B cell (primary cell): Measurements from ENCODE around the gene HOXB7. TPM values are rescaled to one million over a fixed set of nuclear protein-coding genes. Genes with fewer than 3 reads are reported as not detected.

Experiments used
- ATAC-seq: fragments of 200-7000 bp; cut with Tn5 transposase; one replicate; pipeline ENCODE4 v1.10.0; 2021; ENCODE audit warnings: low read depth, mild to moderate bottlenecking, moderate number of reproducible peaks, moderate library complexity
- CTCF ChIA-PET: fragments of 350-600 bp; sonication (Branson Sonifier 250); formaldehyde crosslinking; loops from one replicate; lab custom pipeline; 2021; ENCODE audit warnings: antibody characterized with exemption, inconsistent platforms; lab: Charles Lee
- POLR2A ChIA-PET: fragments of 350-600 bp; sonication (Branson Sonifier 250); formaldehyde crosslinking; loops from one replicate; lab custom pipeline; 2021; ENCODE audit warnings: antibody characterized with exemption; lab: Charles Lee
- DNase-seq: peaks from one replicate; pipeline ENCODE4 v3.0.0; 2013
- H2AFZ ChIP-seq: 2 replicates; pipeline ENCODE4 v1.6.1; 2012; ENCODE audit warnings: mild to moderate bottlenecking, low read depth, low read length; ENCODE audit not compliant: insufficient read depth, poor library complexity, severe bottlenecking
- H3K27ac ChIP-seq, 2 donors: 1 replicate in 1 of 2; 2 replicates in 1 of 2; pipeline ENCODE4 v1.5.1; 2012 to 2013; ENCODE audit warnings: low read length in 2 of 2, mild to moderate bottlenecking in 2 of 2, moderate library complexity in 1 of 2
- H3K27me3 ChIP-seq, 4 experiments: fragments of 200-600 bp in 1 of 4; sonication (generic) in 1 of 4; replicated peaks in 1 of 4; 1 replicate in 2 of 4; 2 replicates in 2 of 4; pipeline versions ENCODE4 v1.6.1 to v1.7.0; 2013 to 2016; ENCODE audit warnings: low read length in 3 of 4, mild to moderate bottlenecking in 2 of 4, mixed read lengths in 1 of 4, moderate library complexity in 1 of 4; ENCODE audit not compliant: insufficient read depth in 4 of 4, control insufficient read depth in 3 of 4; ENCODE audit errors: control extremely low read depth in 1 of 4
- H3K36me3 ChIP-seq, 2 experiments: replicated peaks in 1 of 2; 1 replicate in 1 of 2; 2 replicates in 1 of 2; pipeline versions ENCODE4 v1.6.1 to v1.7.1; 2013; ENCODE audit warnings: low read length in 1 of 2; ENCODE audit not compliant: insufficient read depth in 2 of 2, control insufficient read depth in 1 of 2; ENCODE audit errors: control extremely low read depth in 1 of 2, extremely low read depth in 1 of 2
- H3K4me1 ChIP-seq, 2 donors: fragments of 200-600 bp in 1 of 2; sonication (generic) in 1 of 2; 1 replicate in 1 of 2; 2 replicates in 1 of 2; pipeline versions ENCODE4 v1.5.1 to v1.6.1; 2013 to 2017; ENCODE audit warnings: low read length in 2 of 2; ENCODE audit not compliant: control insufficient read depth in 2 of 2, insufficient read depth in 2 of 2
- H3K4me2 ChIP-seq: replicated peaks from 2 replicates; pipeline ENCODE3; 2012; ENCODE audit warnings: mild to moderate bottlenecking, low read depth, low read length; ENCODE audit not compliant: poor library complexity, severe bottlenecking
- H3K4me3 ChIP-seq, 5 experiments: fragments of 200-600 bp in 1 of 5; sonication (generic) in 1 of 5; 1 replicate in 3 of 5; 2 replicates in 2 of 5; pipeline versions ENCODE4 v1.5.1 to v1.7.0; 2011 to 2016; ENCODE audit warnings: low read length in 4 of 5, mild to moderate bottlenecking in 4 of 5, low read depth in 2 of 5, control low read depth in 1 of 5, moderate library complexity in 1 of 5; ENCODE audit not compliant: insufficient read depth in 1 of 5; ENCODE audit errors: control extremely low read depth in 1 of 5, extremely low read depth in 1 of 5
- H3K79me2 ChIP-seq: fragments of 200-600 bp; sonication (generic); one replicate; pipeline ENCODE4 v1.6.0; 2016; ENCODE audit warnings: low read length; ENCODE audit not compliant: control insufficient read depth, insufficient read depth
- H3K9ac ChIP-seq: fragments of 200-600 bp; sonication (generic); 2 replicates; pipeline ENCODE4 v1.6.1; 2017; ENCODE audit warnings: mild to moderate bottlenecking, low read length, moderate library complexity
- H3K9me3 ChIP-seq, 3 donors: one replicate each; pipeline versions ENCODE4 v1.6.1 to v1.7.1; 2013; ENCODE audit warnings: low read length in 2 of 3; ENCODE audit not compliant: control insufficient read depth in 2 of 3, insufficient read depth in 1 of 3; ENCODE audit errors: control extremely low read depth in 1 of 3
- H4K20me1 ChIP-seq: 2 replicates; pipeline ENCODE4 v1.6.0; 2012; ENCODE audit warnings: mild to moderate bottlenecking, low read length; ENCODE audit not compliant: insufficient read depth, control insufficient read depth, poor library complexity, severe bottlenecking
- H3K27ac Mint-ChIP-seq: one replicate; pipeline ENCODE4 v1.8.0; 2021; ENCODE audit warnings: mixed read lengths
- H3K27me3 Mint-ChIP-seq: one replicate; pipeline ENCODE4 v1.8.0; 2021; ENCODE audit warnings: mixed read lengths
- H3K4me1 Mint-ChIP-seq: one replicate; pipeline ENCODE4 v1.8.0; 2021; ENCODE audit warnings: mixed read lengths
- H3K4me3 Mint-ChIP-seq: one replicate; pipeline ENCODE4 v1.8.0; 2021; ENCODE audit warnings: mixed read lengths
- H3K9me3 Mint-ChIP-seq: one replicate; pipeline ENCODE4 v1.8.0; 2022; ENCODE audit warnings: mixed read lengths; ENCODE audit not compliant: insufficient read depth
- EZH2 ChIP-seq: IDR thresholded peaks from 2 replicates; pipeline ENCODE4 v1.6.1; 2012; ENCODE audit warnings: borderline replicate concordance, low read depth, mild to moderate bottlenecking, moderate library complexity, low read length; ENCODE audit not compliant: insufficient read depth, poor library complexity, severe bottlenecking
- WGBS: methylation state at CpG from one replicate; pipeline ENCODE4 v1.1.5; 2013; ENCODE audit warnings: missing lambda C conversion rate; ENCODE audit not compliant: insufficient coverage; 5-methylcytosine and 5-hydroxymethylcytosine counted together
- intact Hi-C: fragments of 100-400 bp; cut with micrococcal nuclease; formaldehyde crosslinking; loops from one replicate; pipeline ENCODE4 v1.10.0; 2022
- polyA plus RNA-seq: library from polyadenylated mRNA; depleted of rRNA; stranded (reverse); fragments of >200 nt; gene quantifications from 2 replicates; pipeline ENCODE4 v1.2.3, GENCODE V29; 2012
- total RNA-seq, 2 donors: library from RNA; stranded (reverse); fragments of 120-200 nt in 1 of 2; gene quantifications; 1 replicate in 1 of 2; 2 replicates in 1 of 2; pipeline versions ENCODE4 v1.2.3 to v1.2.4, GENCODE V29; 2013 to 2022
- TF ChIP-seq, protein P1 (sequence below): fragments of 200-600 bp; IDR thresholded peaks from one replicate; pipeline ENCODE4 v1.8.0; 2022; ENCODE audit warnings: antibody characterized with exemption, mild to moderate bottlenecking

HOXB7 gene
- total and polyA plus RNA-seq, 2 donors (not counting 1 experiment from before 2014, with no cell fraction given): 0.25 to 1.3 TPM

DNA sequence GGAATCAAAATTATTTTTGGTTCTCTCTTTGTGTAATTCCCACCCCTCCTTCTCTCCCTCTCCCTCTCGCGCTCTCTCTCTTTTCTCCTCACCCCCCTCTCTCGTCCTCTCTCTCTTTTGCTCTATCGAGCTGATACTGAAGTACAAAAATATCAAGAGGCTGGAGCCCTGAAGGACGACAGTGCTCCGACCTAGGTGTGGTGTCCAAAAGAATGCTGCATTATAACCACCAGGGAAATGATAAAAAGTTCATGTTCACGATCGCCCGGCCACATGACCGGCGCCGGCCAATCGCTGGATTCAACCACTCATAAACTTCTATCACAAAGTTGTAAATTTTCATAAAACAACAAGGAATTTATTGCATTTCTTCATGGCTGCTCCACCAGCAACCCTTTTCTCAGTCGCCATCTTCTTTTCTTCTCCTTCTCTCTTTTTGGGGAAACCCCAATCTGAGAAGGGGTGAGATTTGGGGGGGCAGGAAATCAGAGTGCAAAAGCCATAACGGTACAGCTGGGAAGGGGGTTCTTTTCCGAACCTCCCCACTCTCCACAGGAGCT, 6.0 kb downstream of the HOXB7 start, which contains the start of gene HOXB6:
TSS of gene HOXB6 (minus strand) at position 217 of the 560 bp plus-strand sequence. CDS start 6,836 bp downstream, outside the sequence.
- H3K9ac ChIP-seq: no peak within 1 kb of the TSS
- Mint-ChIP-seq H3K27ac (no peak within 1 kb of the TSS), H3K27me3 (peaks cover 70% of the 10 kb centered on the region), H3K9me3 (no peaks in the 10 kb centered on the region), H3K4me1 (peaks cover 7% of the 10 kb centered on the region), H3K4me3 (no peak within 1 kb of the TSS)
- ATAC-seq: no peak
- no peak within 1 kb of the TSS for H3K4me3 ChIP-seq
- no peak within 1 kb of the TSS for H3K27ac ChIP-seq
- H3K9me3 ChIP-seq: peaks cover 0 to 26% (median 0%) of the 10 kb centered on the region in 3 donors
- H3K4me2 ChIP-seq: no peak within 1 kb of the TSS
- no peaks in the 10 kb centered on the region for H4K20me1 ChIP-seq
- H2AFZ ChIP-seq: no peak within 1 kb of the TSS
- ChIA-PET CTCF (no interaction called here), POLR2A (no interaction called here)
- intact Hi-C loops: no loop called here
- peaks cover 2 to 89% (median 69%) of the 10 kb centered on the region in 4 experiments for H3K27me3 ChIP-seq
- no peak for DNase-seq
- H3K36me3 ChIP-seq: no peaks in the 10 kb centered on the region
- H3K79me2 ChIP-seq: no peaks in the 10 kb centered on the region
- WGBS: 61% methylated on average over 10 of the region's 16 CpGs
- TF ChIP-seq EZH2: no peak
- TF ChIP-seq, protein P1, sequence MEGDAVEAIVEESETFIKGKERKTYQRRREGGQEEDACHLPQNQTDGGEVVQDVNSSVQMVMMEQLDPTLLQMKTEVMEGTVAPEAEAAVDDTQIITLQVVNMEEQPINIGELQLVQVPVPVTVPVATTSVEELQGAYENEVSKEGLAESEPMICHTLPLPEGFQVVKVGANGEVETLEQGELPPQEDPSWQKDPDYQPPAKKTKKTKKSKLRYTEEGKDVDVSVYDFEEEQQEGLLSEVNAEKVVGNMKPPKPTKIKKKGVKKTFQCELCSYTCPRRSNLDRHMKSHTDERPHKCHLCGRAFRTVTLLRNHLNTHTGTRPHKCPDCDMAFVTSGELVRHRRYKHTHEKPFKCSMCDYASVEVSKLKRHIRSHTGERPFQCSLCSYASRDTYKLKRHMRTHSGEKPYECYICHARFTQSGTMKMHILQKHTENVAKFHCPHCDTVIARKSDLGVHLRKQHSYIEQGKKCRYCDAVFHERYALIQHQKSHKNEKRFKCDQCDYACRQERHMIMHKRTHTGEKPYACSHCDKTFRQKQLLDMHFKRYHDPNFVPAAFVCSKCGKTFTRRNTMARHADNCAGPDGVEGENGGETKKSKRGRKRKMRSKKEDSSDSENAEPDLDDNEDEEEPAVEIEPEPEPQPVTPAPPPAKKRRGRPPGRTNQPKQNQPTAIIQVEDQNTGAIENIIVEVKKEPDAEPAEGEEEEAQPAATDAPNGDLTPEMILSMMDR: no peak
- H3K4me1 ChIP-seq: peaks cover 14 to 16% of the 10 kb centered on the region in 2 donors
